MCF 10A (cell line): ENCODE results near the gene CXCL12. TPM values are rescaled to one million over a fixed set of nuclear protein-coding genes. Genes with fewer than 3 reads are reported as not detected.

ENCODE experiments used
- BruUV-seq: library from RNA; stranded (reverse); fragments of 400-500 nt; replicated peaks from 2 replicates; lab custom pipeline; 2021; lab: Mats Ljungman, UMichigan
- CTCF ChIA-PET: fragments of 300-600 bp; sonication (Branson Sonifier 250); formaldehyde crosslinking; extraction: SDS; loops from one replicate; lab custom pipeline; 2021; ENCODE audit warnings: antibody characterized with exemption, inconsistent platforms; lab: Yijun Ruan, JAX
- POLR2A ChIA-PET: fragments of 300-600, 350-650 bp; sonication (Branson Sonifier 250); formaldehyde crosslinking; extraction: SDS; loops from one replicate; lab custom pipeline; 2020; ENCODE audit warnings: antibody characterized with exemption, inconsistent platforms; lab: Yijun Ruan, JAX
- DNase-seq: peaks from one replicate; pipeline ENCODE4 v3.0.0-alpha.2; 2018; ENCODE audit not compliant: unreplicated experiment
- H3K27ac Mint-ChIP-seq: one replicate; pipeline ENCODE4 v1.8.0; 2022; ENCODE audit warnings: mild to moderate bottlenecking, low read depth, mixed read lengths; ENCODE audit not compliant: unreplicated experiment
- H3K27me3 Mint-ChIP-seq: one replicate; pipeline ENCODE4 v1.8.0; 2022; ENCODE audit warnings: mixed read lengths; ENCODE audit not compliant: insufficient read depth, unreplicated experiment
- H3K36me3 Mint-ChIP-seq: one replicate; pipeline ENCODE4 v1.8.0; 2022; ENCODE audit warnings: mild to moderate bottlenecking, moderate library complexity, mixed read lengths; ENCODE audit not compliant: insufficient read depth, unreplicated experiment
- H3K4me1 Mint-ChIP-seq: one replicate; pipeline ENCODE4 v1.8.0; 2022; ENCODE audit warnings: mixed read lengths; ENCODE audit not compliant: insufficient read depth, unreplicated experiment
- H3K4me3 Mint-ChIP-seq: one replicate; pipeline ENCODE4 v1.8.0; 2022; ENCODE audit warnings: mild to moderate bottlenecking, moderate library complexity, mixed read lengths; ENCODE audit not compliant: unreplicated experiment
- H3K9me3 Mint-ChIP-seq: one replicate; pipeline ENCODE4 v1.8.0; 2022; ENCODE audit warnings: mixed read lengths; ENCODE audit not compliant: unreplicated experiment
- intact Hi-C: fragments of 100-400 bp; cut with micrococcal nuclease; formaldehyde crosslinking; loops from 2 replicates; pipeline ENCODE4 v1.14.1; 2022
- total RNA-seq: library from RNA; stranded (reverse); gene quantifications from 2 replicates; pipeline ENCODE4 v1.2.3, GENCODE V29; 2022
- TF ChIP-seq, protein P1 (sequence below): fragments of 200-600 bp; IDR thresholded peaks from one replicate; pipeline ENCODE4 v1.8.0; 2022; ENCODE audit warnings: antibody characterized with exemption, mild to moderate bottlenecking; ENCODE audit not compliant: unreplicated experiment

The CXCL12 gene
- total RNA-seq, 1 experiment from 2014 or later = not detected

DNA sequence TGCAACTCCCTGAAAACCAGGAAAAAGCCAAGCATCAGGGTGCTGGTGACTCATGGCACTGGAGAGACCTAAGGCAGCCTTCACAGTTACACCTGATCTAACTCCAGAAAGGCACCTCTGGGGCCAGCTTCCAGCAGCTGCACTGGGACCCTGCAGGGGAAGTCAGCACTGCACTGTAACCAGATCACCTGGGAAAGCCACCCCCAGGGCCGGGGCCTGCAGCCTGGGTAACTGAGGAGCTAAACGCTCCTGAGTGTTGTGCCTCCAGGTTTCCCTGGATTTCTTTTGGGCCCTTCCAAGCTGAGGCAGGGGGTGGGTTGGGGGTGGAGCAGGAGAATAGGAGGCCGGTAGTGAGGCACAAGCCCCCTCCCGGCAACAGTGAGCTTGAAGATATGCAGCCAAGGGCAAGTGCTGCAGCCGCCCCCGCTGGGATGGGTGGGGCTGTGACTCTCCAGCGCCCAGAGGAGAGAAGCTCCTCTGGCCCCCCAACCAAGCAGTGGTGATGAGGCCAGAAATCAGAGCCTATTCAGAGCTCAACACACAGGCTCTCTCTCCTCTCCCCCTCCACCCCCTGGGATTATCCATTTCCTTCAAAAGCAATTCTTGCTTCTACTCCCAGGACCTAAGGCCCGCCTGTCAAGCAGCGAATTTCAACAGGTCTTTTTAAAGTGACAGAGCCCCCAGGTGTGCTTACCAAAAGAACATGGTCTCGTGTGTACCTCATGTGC, 2.6 kb downstream of the CXCL12 start:
- Mint-ChIP-seq H3K4me1 (no peaks in the 10 kb centered on the region), H3K9me3 (no peaks in the 10 kb centered on the region), H3K36me3 (no peaks in the 10 kb centered on the region), H3K27me3 (peaks cover 31% of the 10 kb centered on the region), H3K27ac (no peak overlapping the region), H3K4me3 (no peak overlapping the region)
- POLR2A ChIA-PET = no interaction called here
- TF ChIP-seq, protein P1, sequence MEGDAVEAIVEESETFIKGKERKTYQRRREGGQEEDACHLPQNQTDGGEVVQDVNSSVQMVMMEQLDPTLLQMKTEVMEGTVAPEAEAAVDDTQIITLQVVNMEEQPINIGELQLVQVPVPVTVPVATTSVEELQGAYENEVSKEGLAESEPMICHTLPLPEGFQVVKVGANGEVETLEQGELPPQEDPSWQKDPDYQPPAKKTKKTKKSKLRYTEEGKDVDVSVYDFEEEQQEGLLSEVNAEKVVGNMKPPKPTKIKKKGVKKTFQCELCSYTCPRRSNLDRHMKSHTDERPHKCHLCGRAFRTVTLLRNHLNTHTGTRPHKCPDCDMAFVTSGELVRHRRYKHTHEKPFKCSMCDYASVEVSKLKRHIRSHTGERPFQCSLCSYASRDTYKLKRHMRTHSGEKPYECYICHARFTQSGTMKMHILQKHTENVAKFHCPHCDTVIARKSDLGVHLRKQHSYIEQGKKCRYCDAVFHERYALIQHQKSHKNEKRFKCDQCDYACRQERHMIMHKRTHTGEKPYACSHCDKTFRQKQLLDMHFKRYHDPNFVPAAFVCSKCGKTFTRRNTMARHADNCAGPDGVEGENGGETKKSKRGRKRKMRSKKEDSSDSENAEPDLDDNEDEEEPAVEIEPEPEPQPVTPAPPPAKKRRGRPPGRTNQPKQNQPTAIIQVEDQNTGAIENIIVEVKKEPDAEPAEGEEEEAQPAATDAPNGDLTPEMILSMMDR = no peak
- DNase-seq = no peak
- intact Hi-C loops = no loop called here
- no TSS peak for BruUV-seq
- CTCF ChIA-PET = interaction anchor here (0.6 kb wide), 1 partner anchor 478 kb away, joined by 3 read pairs; no protein-coding TSS in a partner anchor

DNA sequence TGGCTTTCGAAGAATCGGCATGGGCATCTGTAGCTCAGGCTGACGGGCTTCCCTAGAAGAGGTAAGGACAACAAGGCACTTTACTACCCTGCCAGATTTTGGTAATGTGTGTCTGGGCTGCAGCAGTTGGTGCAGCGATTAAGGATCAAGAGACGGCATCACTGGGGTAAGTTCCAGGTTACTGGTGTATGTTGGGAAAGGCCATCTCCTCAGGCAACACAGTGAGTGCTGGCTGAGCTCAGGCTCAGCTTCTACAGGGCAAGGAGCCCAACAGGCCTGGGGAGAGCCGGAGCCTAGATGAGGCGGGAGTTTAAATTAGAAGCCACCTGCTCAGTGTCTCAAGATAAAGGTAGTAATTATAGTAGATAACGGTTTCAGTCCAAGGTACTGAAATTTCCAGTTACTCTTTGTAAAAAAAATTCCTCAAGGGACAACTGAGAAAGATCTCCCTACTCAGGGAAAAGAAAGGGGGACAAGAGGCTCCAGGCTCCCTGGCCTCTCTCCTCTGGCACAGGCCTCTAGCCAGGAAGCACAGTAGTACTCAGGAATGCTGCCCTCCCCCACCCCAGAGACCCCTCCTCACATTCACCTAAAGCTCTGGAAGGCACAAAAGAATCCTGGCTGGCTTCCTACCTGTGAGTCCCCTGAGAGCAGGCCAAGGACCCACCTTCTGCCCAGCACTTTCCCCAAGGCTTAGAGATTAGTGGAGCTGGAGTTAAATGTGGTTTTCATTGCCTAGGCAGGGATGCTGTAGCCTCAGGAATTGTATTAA, 3.9 kb downstream of the CXCL12 start:
- intact Hi-C loops = no loop called here

DNA sequence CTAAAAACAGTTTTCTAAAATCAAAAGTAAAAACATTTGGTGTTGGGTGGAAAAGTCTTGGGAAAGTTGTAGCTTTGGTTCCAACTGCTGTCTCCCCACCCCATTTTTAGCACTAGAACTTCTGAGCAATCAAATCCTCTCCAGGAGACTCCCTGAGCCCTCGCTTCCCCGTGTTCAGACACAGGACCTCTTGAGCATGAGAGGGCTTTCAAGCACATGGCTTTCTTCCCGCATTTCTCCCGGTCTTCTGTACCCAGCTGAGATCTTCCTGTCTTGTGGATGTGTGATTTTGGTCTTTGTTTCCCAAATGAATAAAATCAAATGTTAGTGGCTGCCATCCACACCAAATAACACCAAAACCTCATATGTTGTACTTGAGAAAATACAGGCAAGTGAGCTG, 5.0 kb downstream of the CXCL12 start:
- DNase-seq = no peak
- H3K4me1 Mint-ChIP-seq = no peaks in the 10 kb centered on the region
- BruUV-seq = no TSS peak
- TF ChIP-seq, protein P1 = no peak
- H3K27me3 Mint-ChIP-seq = peaks cover 31% of the 10 kb centered on the region
- intact Hi-C loops = no loop called here
- H3K36me3 Mint-ChIP-seq = no peaks in the 10 kb centered on the region
- ChIA-PET POLR2A (no interaction called here), CTCF (no interaction called here)
- H3K27ac Mint-ChIP-seq = no peak overlapping the region
- no peak overlapping the region for H3K4me3 Mint-ChIP-seq
- H3K9me3 Mint-ChIP-seq = no peaks in the 10 kb centered on the region

More for the DNA sequence above, 3.9 kb downstream of the CXCL12 start:
- Mint-ChIP-seq H3K27ac (no peak overlapping the region), H3K4me3 (no peak overlapping the region), H3K9me3 (no peaks in the 10 kb centered on the region), H3K36me3 (no peaks in the 10 kb centered on the region), H3K4me1 (no peaks in the 10 kb centered on the region), H3K27me3 (peaks cover 31% of the 10 kb centered on the region)
- POLR2A ChIA-PET = interaction anchor here (0.9 kb wide), 1 partner anchor 80 kb away, joined by 3 read pairs; no protein-coding TSS in a partner anchor
- TF ChIP-seq, protein P1 = no peak
- BruUV-seq = no TSS peak
- DNase-seq = no peak
- CTCF ChIA-PET = no interaction called here

DNA sequence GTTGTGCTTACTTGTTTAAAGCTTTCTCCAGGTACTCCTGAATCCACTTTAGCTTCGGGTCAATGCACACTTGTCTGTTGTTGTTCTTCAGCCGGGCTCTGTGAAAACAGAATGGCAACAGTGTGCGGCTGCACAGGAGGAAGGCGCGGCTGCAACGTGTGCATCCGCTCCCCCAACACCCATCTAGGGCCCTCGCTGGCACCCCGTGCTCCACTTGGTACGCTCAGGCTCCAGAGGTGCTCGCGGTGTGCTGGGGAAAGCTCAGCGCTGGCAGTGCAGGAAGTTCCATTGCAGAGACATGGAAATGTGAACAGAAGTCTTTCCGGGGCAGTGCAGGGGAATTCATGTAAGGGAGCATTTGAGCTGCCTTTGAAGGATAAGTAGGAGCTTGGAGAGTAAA, 6.3 kb downstream of the CXCL12 start:
- Mint-ChIP-seq H3K36me3 (no peaks in the 10 kb centered on the region), H3K9me3 (no peaks in the 10 kb centered on the region), H3K4me1 (no peaks in the 10 kb centered on the region), H3K27ac (no peak overlapping the region), H3K4me3 (no peak overlapping the region), H3K27me3 (peaks cover 31% of the 10 kb centered on the region)
- POLR2A ChIA-PET = no interaction called here
- DNase-seq = no peak
- TF ChIP-seq, protein P1 = no peak
- intact Hi-C loops = no loop called here
- BruUV-seq = no TSS peak
- CTCF ChIA-PET = no interaction called here
